Peyer's patch (tissue), 4 donors: Measurements from ENCODE around the gene ADGRL3.

Experiments used
- POLR2A ChIP-seq, 2 donors: fragments of 450-650 bp; IDR thresholded peaks; one replicate each; pipeline ENCODE4 v1.5.1; 2017; ENCODE audit warnings: antibody characterized with exemption in 2 of 2, mild to moderate bottlenecking in 2 of 2, moderate library complexity in 2 of 2
- TF ChIP-seq, protein P1 (sequence below), 6 experiments: fragments of 450-650 bp in 4 of 6; fragments of 200-600 bp in 2 of 6; sonication (generic) in 1 of 6; IDR thresholded peaks; one replicate each; pipeline ENCODE4 v1.5.1; 2017 to 2019; ENCODE audit warnings: antibody characterized with exemption in 6 of 6, mild to moderate bottlenecking in 3 of 6, moderate library complexity in 1 of 6

DNA sequence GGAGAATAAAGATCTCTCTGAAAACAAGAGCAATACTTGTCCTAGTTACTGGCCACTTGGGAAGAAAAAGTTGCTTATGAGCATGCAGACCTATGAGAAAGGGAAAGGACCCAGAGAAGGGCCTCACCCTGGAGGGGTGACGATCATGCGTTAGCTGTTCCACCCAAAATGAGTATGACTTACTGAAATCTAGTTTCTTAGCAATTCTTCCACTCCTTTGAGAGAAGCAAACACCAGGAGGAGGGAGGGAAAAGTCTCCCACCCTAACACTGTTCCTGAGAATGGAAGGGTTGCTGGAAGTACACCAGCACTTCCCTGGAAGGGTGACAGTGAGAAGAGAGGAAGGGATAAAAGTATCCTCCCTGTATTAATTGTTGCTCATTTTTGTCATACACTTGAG, 107.9 kb downstream of the ADGRL3 start:
- TF ChIP-seq, protein P1, sequence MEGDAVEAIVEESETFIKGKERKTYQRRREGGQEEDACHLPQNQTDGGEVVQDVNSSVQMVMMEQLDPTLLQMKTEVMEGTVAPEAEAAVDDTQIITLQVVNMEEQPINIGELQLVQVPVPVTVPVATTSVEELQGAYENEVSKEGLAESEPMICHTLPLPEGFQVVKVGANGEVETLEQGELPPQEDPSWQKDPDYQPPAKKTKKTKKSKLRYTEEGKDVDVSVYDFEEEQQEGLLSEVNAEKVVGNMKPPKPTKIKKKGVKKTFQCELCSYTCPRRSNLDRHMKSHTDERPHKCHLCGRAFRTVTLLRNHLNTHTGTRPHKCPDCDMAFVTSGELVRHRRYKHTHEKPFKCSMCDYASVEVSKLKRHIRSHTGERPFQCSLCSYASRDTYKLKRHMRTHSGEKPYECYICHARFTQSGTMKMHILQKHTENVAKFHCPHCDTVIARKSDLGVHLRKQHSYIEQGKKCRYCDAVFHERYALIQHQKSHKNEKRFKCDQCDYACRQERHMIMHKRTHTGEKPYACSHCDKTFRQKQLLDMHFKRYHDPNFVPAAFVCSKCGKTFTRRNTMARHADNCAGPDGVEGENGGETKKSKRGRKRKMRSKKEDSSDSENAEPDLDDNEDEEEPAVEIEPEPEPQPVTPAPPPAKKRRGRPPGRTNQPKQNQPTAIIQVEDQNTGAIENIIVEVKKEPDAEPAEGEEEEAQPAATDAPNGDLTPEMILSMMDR (IDR thresholded peaks at IDR 0.05): no peak
- TF ChIP-seq POLR2A (IDR thresholded peaks at IDR 0.05): no peak
